ENCODE measurements around the gene STAT5A. TPM values are rescaled to one million over a fixed set of nuclear protein-coding genes. Genes with fewer than 3 reads are reported as not detected.

The STAT5A gene
- total and polyA plus RNA-seq, 9 of the 15 experiments (the other 6 are each of a cell fraction or from before 2014, with no cell fraction given), result 79.9 to 415 (median 196) TPM

GRCh38 chr17:42288803-42289610 lies 709 bp downstream of the STAT5A start:
- DNase-seq (ENCODE audit: extremely low read depth in 1 of 4, low spot score in 3 of 4) (peak; percentile 83 to 91 (median 84)), ATAC-seq (peak; percentile 69), FAIRE-seq (peak; percentile 23)
- Histone ChIP-seq H3K4me2 (ENCODE audit: insufficient read depth, low read length) (peak overlapping the region; percentile 88), H2AFZ (ENCODE audit: low read depth, low read length) (peak overlapping the region; percentile 1; the same call in 1 of the 2 replicates), H3K4me1 (replicated peaks in 1 of 2; ENCODE audit: control insufficient read depth in 2 of 2, insufficient read depth in 2 of 2, low read length in 2 of 2) (peaks cover 32 to 57% of the 10 kb centered on the region in 2 experiments), H3K36me3 (ENCODE audit: control insufficient read depth, insufficient read depth, low read length) (peaks cover 63% of the 10 kb centered on the region), H3K9ac (ENCODE audit: insufficient read depth in 1 of 2, low read depth in 2 of 2, low read length in 2 of 2) (peak overlapping the region; percentile 83 to 97), H3K9me3 (replicated peaks; ENCODE audit: control insufficient read depth, insufficient read depth, low read depth, low read length) (no peaks in the 10 kb centered on the region), H3K79me2 (ENCODE audit: control insufficient read depth, insufficient read depth, low read length) (peaks cover 99% of the 10 kb centered on the region), H3K9me1 (ENCODE audit: control insufficient read depth, insufficient read depth, low read length) (no peaks in the 10 kb centered on the region), H3K27ac (ENCODE audit: extremely low read depth, low read depth, low read length) (peak overlapping the region; percentile 78), H3K27me3 (ENCODE audit: control insufficient read depth in 2 of 2, insufficient read depth in 2 of 2, low read length in 2 of 2) (no peaks in the 10 kb centered on the region), H4K20me1 (replicated peaks; ENCODE audit: control insufficient read depth, insufficient read depth, low read length) (no peaks in the 10 kb centered on the region), H3K4me3 (peak overlapping the region; percentile 88)
- in situ Hi-C loops (cut with MboI), result no loop called here
- no TSS peak for BruUV-seq (replicated peaks)
- intact Hi-C loops (cut with micrococcal nuclease), result no loop called here
- CTCF ChIA-PET (ENCODE audit: low intra/inter-chr PET ratio), result no interaction called here
- POLR2A ChIA-PET, result interaction anchor here (0.6 to 2.7 kb wide), 18 partner anchors 9 to 1461 kb away, joined by 3 to 13 read pairs (median 4); no protein-coding TSS in a partner anchor
- 1% methylated on average over 35 of the region's 44 CpGs for WGBS (ENCODE audit: insufficient coverage, low coverage, missing lambda C conversion rate)
- TF ChIP-seq ZNF76 (CRISPR knock-in tag; IDR thresholded peaks at IDR 0.05; ENCODE audit: borderline replicate concordance) (0 out of 2 replicates have a peak, but pooled peaks have one; percentile 32), ZNF780A (CRISPR knock-in tag; IDR thresholded peaks at IDR 0.05) (no peak), C11orf30 (IDR thresholded peaks at IDR 0.05; ENCODE audit: low read depth) (no peak), RB1 (IDR thresholded peaks at IDR 0.05; ENCODE audit: low read depth) (peak; percentile 13; the same call in 1 of the 2 replicates), ZNF280A (IDR thresholded peaks at IDR 0.05; ENCODE audit: low read depth, partially characterized antibody) (no peak), TAF1 (IDR thresholded peaks at IDR 0.05; ENCODE audit: control insufficient read depth, extremely low read depth, insufficient read depth, low read length, severe bottlenecking) (peak; percentile 62), ZNF764 (CRISPR knock-in tag; IDR thresholded peaks at IDR 0.05; ENCODE audit: low read depth) (no peak), SIN3A (IDR thresholded peaks at IDR 0.05; ENCODE audit: borderline replicate concordance in 2 of 2, control insufficient read depth in 1 of 2, low read depth in 2 of 2, low read length in 2 of 2) (peak; percentile 63 to 88; a peak in 3 of 4 replicates), RNF2 (IDR thresholded peaks at IDR 0.05) (0 out of 2 replicates have a peak, but pooled peaks have one; percentile 24), MYBL2 (IDR thresholded peaks at IDR 0.05; ENCODE audit: low read depth) (no peak), MYBL2 (CRISPR knock-in tag; IDR thresholded peaks at IDR 0.05; ENCODE audit: borderline replicate concordance) (no peak), DPF2 (IDR thresholded peaks at IDR 0.05) (no peak), SIX5 (IDR thresholded peaks at IDR 0.05; ENCODE audit: borderline replicate concordance in 1 of 2, insufficient read depth in 1 of 2, low read depth in 1 of 2, low read length in 2 of 2) (no peak), GTF2E2 (tag; IDR thresholded peaks at IDR 0.05) (peak; percentile 61; the same call in 1 of the 2 replicates), BRD9 (IDR thresholded peaks at IDR 0.05; ENCODE audit: low read depth, partially characterized antibody) (peak; percentile 37), ZNF644 (tag; IDR thresholded peaks at IDR 0.05; ENCODE audit: low read depth) (no peak), ESRRA (IDR thresholded peaks at IDR 0.05; ENCODE audit: borderline replicate concordance, low read depth) (no peak)
- TF ChIP-seq, protein P1, sequence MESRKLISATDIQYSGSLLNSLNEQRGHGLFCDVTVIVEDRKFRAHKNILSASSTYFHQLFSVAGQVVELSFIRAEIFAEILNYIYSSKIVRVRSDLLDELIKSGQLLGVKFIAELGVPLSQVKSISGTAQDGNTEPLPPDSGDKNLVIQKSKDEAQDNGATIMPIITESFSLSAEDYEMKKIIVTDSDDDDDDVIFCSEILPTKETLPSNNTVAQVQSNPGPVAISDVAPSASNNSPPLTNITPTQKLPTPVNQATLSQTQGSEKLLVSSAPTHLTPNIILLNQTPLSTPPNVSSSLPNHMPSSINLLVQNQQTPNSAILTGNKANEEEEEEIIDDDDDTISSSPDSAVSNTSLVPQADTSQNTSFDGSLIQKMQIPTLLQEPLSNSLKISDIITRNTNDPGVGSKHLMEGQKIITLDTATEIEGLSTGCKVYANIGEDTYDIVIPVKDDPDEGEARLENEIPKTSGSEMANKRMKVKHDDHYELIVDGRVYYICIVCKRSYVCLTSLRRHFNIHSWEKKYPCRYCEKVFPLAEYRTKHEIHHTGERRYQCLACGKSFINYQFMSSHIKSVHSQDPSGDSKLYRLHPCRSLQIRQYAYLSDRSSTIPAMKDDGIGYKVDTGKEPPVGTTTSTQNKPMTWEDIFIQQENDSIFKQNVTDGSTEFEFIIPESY (CRISPR knock-in tag; IDR thresholded peaks at IDR 0.05), result no peak

All from K562 (cell line).